Urinary bladder (tissue), 2 donors: ENCODE measurements around the gene PARP3. TPM values are rescaled to one million over a fixed set of nuclear protein-coding genes. Genes with fewer than 3 reads are reported as not detected.

Source experiments
- polyA plus RNA-seq: library from polyadenylated mRNA; stranded (reverse); fragments of 200-250 nt; gene quantifications from one replicate; pipeline ENCODE4 v1.2.3, GENCODE V29; 2013
- small RNA-seq: library from RNA; depleted of rRNA; stranded (forward); fragments of <200 nt; gene quantifications from one replicate; pipeline ENCODE3, GENCODE V24; 2014
- total RNA-seq: library from RNA; depleted of rRNA; stranded (reverse); fragments of >200 nt; gene quantifications from one replicate; pipeline ENCODE4 v1.2.3, GENCODE V29; 2014
- donor health status: healthy.

The PARP3 gene
- total and polyA plus RNA-seq, 2 donors: 6.1 to 15.0 TPM

Small RNAs within 50 kb of the gene (small RNA-seq; reads per million reads assigned to genes)
- not detected for gene AC115284.1

Other genes starting within 250 kb of the PARP3 start
- gene GRM2, start 235.3 kb upstream of the PARP3 start, total RNA-seq: 0.32 TPM
- gene GRM2, start 235.3 kb upstream of the PARP3 start, polyA plus RNA-seq: 0.19 TPM
- gene IQCF6, start 163.1 kb upstream of the PARP3 start, total RNA-seq: not detected
- gene IQCF6, start 163.1 kb upstream of the PARP3 start, polyA plus RNA-seq: not detected
- gene IQCF2, start 80.7 kb upstream of the PARP3 start, total RNA-seq: not detected
- gene IQCF2, start 80.7 kb upstream of the PARP3 start, polyA plus RNA-seq: not detected
- not detected for gene IQCF5, start 66.8 kb upstream of the PARP3 start, total RNA-seq
- not detected for gene IQCF5, start 66.8 kb upstream of the PARP3 start, polyA plus RNA-seq
- not detected for gene IQCF1, start 39.0 kb upstream of the PARP3 start, total RNA-seq
- not detected for gene IQCF1, start 39.0 kb upstream of the PARP3 start, polyA plus RNA-seq
- 7.7 TPM for gene RRP9, start 459 bp upstream of the PARP3 start, total RNA-seq
- gene RRP9, start 459 bp upstream of the PARP3 start, polyA plus RNA-seq: 29.5 TPM
- not detected for gene GPR62, start 13.0 kb downstream of the PARP3 start, total RNA-seq
- 0.32 TPM for gene GPR62, start 13.0 kb downstream of the PARP3 start, polyA plus RNA-seq
- gene PCBP4, start 25.1 kb downstream of the PARP3 start, total RNA-seq: 22.4 TPM
- 43.9 TPM for gene PCBP4, start 25.1 kb downstream of the PARP3 start, polyA plus RNA-seq
- 14.2 TPM for gene ABHD14B, start 31.7 kb downstream of the PARP3 start, total RNA-seq
- gene ABHD14B, start 31.7 kb downstream of the PARP3 start, polyA plus RNA-seq: 69.1 TPM
- 13.0 TPM for gene ABHD14A, start 32.7 kb downstream of the PARP3 start, total RNA-seq
- gene ABHD14A, start 32.7 kb downstream of the PARP3 start, polyA plus RNA-seq: 31.5 TPM
- gene ACY1, start 41.2 kb downstream of the PARP3 start, total RNA-seq: 10.6 TPM
- gene ACY1, start 41.2 kb downstream of the PARP3 start, polyA plus RNA-seq: 20.0 TPM
- 623 TPM for gene RPL29, start 53.5 kb downstream of the PARP3 start, total RNA-seq
- gene RPL29, start 53.5 kb downstream of the PARP3 start, polyA plus RNA-seq: 1,824 TPM
- gene DUSP7, start 114.2 kb downstream of the PARP3 start, total RNA-seq: 8.2 TPM
- 14.3 TPM for gene DUSP7, start 114.2 kb downstream of the PARP3 start, polyA plus RNA-seq
- gene POC1A, start 212.1 kb downstream of the PARP3 start, total RNA-seq: 4.2 TPM
- gene POC1A, start 212.1 kb downstream of the PARP3 start, polyA plus RNA-seq: 2.5 TPM